Gastroesophageal sphincter (tissue), 3 donors: ENCODE data around the gene MSRB1.

Source experiments
- EP300 ChIP-seq: sonication (generic); formaldehyde crosslinking; IDR thresholded peaks from one replicate; pipeline ENCODE4 v1.6.1; 2017; ENCODE audit warnings: antibody characterized with exemption, mild to moderate bottlenecking
- POLR2A ChIP-seq, 2 donors: fragments of 450-650 bp; IDR thresholded peaks; one replicate each; pipeline ENCODE4 v1.6.1; 2017; ENCODE audit warnings: antibody characterized with exemption in 2 of 2, mild to moderate bottlenecking in 2 of 2, moderate library complexity in 1 of 2
- POLR2AphosphoS5 ChIP-seq: sonication (generic); formaldehyde crosslinking; IDR thresholded peaks from one replicate; pipeline ENCODE4 v1.6.1; 2017; ENCODE audit warnings: antibody characterized with exemption
- TF ChIP-seq, protein P1 (sequence below), 4 experiments: fragments of 200-600 bp in 2 of 4; fragments of 450-650 bp in 2 of 4; sonication (generic) in 1 of 4; IDR thresholded peaks; one replicate each; pipeline ENCODE4 v1.5.1; 2017 to 2019; ENCODE audit warnings: antibody characterized with exemption in 4 of 4, mild to moderate bottlenecking in 2 of 4, moderate library complexity in 2 of 4

DNA sequence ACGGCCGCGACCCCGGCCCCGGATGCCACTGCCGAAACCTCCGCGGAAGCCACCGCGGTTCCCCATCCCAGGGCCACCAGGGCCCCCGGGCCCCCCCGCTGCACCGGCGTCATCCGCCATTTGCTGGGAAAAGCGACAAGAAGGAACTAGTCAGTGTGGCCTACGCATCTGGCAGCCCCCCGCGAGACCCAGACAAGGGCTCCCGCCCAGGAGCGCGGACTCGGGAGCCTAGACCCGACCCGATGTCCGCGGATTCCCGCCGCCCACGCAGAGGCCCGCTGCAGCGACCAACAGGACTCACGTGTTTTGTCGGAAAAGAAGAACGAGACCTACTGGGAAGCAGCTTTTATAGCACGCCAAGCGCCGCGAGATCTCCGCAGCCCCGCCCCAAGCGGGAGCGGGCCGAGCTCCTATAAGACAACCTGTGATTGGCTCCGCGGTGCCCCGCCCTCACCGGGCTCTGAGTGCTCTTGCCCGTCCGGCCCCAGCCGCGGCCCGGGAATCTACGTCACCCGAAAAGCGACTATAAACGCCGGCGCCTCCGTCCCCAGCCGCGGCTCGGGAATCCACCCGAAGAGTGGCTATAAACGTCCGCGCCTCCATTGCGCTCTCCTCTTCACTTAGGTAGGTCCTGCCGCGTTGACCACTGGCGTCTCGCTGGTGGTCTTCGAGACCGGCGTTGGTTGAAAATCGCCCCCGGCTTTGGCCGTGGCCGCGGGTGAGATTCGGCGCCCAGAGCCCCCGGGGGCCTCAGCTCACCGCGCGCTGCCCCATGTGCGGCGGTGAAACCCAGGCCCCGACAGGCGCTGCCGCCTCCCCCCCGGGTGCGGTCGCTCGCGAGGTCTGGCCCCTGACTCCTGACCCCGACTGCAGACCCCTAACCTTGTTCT, 21.8 kb upstream of the MSRB1 start, which contains the start of gene RPS2:
- TF ChIP-seq EP300 (no peak), POLR2A (IDR thresholded peaks at IDR 0.05) (peak; percentile 98 to 99), POLR2AphosphoS5 (peak; percentile 100)
- TF ChIP-seq, protein P1, sequence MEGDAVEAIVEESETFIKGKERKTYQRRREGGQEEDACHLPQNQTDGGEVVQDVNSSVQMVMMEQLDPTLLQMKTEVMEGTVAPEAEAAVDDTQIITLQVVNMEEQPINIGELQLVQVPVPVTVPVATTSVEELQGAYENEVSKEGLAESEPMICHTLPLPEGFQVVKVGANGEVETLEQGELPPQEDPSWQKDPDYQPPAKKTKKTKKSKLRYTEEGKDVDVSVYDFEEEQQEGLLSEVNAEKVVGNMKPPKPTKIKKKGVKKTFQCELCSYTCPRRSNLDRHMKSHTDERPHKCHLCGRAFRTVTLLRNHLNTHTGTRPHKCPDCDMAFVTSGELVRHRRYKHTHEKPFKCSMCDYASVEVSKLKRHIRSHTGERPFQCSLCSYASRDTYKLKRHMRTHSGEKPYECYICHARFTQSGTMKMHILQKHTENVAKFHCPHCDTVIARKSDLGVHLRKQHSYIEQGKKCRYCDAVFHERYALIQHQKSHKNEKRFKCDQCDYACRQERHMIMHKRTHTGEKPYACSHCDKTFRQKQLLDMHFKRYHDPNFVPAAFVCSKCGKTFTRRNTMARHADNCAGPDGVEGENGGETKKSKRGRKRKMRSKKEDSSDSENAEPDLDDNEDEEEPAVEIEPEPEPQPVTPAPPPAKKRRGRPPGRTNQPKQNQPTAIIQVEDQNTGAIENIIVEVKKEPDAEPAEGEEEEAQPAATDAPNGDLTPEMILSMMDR (IDR thresholded peaks at IDR 0.05), result peak in 1 of 4 experiments; percentile 32
